Upper lobe of left lung (tissue), 4 donors: ENCODE measurements around the gene GNPTG.
A peak's percentile ranks its signal among the peaks of the same experiment; 100 is the strongest.

Experiments used
- CTCF ChIP-seq, 6 experiments: fragments of 450-650 bp in 4 of 6; fragments of 200-600 bp in 2 of 6; sonication (generic) in 2 of 6; IDR thresholded peaks; one replicate each; pipeline ENCODE4 v1.5.1; 2016 to 2019; ENCODE audit warnings: antibody characterized with exemption in 6 of 6
- POLR2A ChIP-seq, 4 donors: fragments of 450-650 bp; IDR thresholded peaks; one replicate each; pipeline ENCODE4 v1.5.1; 2016 to 2017; ENCODE audit warnings: antibody characterized with exemption in 4 of 4, mild to moderate bottlenecking in 2 of 4

DNA sequence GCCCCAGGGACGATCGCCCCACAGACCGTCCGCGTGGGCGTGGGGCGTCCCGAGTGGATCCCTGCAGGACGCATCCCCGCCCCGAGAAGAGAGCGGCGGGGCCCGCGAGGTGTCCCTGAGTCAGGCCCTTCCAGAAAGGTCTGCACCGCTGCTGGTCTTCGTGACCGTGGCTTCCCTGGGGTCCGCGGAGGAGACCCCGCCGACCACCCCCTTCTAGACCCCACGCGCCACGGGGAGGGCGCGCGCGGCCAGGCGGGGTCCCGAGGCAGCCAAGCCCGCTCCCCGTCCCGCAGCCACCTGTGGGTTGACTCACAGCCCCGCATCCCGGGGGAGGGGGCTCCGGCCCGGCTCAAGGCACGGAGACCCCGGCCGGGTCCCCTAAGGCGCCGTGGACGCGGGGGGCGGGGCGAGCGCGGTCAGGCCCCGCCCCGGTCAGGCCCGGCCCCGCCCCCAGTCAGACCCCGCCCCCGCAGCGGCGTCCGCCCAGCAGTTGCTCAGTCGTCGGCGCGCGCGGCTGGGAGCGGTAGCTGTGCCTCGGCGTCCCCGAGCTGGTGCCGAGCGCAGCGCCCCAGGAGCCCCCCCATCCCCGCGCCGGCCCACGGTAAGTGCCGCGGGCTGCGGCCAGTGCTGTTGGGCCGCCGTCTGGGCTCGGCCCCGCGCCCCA, 18.4 kb upstream of the GNPTG start, which contains the start of gene BAIAP3:
- TF ChIP-seq CTCF (IDR thresholded peaks at IDR 0.05), result no peak
- peak in 1 of 4 donors; percentile 35 for TF ChIP-seq POLR2A (IDR thresholded peaks at IDR 0.05)
